GM21786 (cell line): ENCODE results near the gene HIGD1A.

ENCODE experiments used
- ATAC-seq: cut with Tn5 transposase; IDR thresholded peaks from one replicate; pipeline ENCODE4 v1.9.1; 2021; ENCODE audit not compliant: unreplicated experiment

The HIGD1A gene

DNA sequence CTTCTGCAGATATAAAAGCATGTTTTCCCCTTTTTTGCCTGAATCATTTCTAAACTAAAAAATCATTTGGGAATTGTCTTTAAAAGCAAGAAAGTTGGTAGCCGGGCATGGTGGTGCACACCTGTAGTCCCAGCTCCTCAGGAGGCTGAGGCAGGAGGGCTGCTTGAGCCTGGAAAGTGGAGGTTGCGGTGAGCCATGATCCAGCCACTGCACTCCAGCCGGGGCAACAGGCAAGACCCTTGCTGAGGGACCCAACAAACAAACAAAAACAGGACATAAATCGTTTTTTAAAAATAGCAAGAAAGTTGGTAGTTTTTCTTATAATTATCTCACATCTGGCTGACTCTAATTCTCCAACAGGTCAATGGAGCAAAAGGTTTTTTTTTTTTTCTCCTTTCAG lies 2.5 kb downstream of the HIGD1A start:
- no peak for ATAC-seq

DNA sequence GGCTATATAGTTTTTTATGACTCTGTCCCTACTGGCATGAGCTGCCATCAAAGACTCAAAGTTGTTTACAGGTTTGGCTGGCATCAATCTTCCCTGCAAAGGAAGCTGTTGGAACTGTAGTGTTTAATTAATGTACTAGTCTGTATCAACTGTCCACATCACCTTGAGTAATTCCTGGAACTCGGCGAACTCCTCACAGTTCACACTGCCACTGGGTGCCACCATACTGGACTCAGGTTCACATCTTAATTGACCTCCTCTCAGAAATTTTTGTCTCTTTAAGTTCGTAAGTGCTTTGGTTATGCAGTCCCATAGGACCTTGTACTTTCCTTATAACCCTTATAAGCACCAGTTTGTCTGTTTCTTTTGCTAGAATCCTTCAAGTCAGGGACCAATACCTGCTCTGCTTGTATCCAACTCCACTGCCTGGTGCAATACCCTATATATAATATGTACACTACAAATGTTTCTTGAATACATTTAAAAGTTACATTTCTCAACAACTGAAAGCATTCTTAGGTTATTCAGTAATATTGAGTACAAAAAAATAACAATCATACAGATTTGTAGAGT lies 3.2 kb downstream of the HIGD1A start:
- ATAC-seq, result no peak

DNA sequence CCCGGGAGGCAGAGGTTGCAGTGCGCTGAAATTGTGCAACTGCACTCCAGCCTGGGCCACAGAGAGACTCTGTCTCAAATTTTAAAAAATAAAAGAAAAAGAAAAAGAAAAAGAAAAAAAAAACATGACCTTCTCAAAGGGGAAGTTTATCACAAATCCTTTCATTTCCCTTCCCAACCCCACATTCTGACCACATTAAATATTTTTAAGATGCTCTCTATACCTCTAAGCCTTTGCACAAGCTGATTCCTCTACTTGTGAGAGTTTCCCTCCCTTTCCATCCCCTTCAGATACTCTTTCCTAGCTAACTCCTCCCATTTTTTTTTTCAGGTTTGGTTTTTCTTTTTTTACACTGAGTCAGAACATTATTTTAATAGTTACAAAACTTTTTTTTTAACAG lies 4.0 kb downstream of the HIGD1A start:
- ATAC-seq, result no peak

DNA sequence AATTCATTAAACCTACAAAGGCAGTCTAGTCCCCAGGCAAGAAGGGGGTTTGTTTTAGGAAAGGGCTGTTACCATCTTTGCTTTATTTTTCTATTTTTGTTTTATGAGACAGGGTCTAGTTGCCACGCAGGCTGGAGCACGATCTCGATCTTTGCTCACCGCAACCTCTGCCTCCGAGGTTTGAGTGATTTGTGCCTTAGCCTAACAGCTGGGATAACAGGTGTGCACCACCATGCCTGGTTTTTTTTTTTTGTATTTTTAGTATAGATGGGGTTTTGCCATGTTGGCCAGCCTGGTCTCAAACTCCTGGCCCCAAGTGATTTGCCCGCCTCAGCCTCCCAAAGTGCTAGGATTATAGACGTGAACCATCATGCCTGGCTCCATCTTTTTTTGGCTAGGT lies 4.9 kb downstream of the HIGD1A start:
- ATAC-seq, result no peak

DNA sequence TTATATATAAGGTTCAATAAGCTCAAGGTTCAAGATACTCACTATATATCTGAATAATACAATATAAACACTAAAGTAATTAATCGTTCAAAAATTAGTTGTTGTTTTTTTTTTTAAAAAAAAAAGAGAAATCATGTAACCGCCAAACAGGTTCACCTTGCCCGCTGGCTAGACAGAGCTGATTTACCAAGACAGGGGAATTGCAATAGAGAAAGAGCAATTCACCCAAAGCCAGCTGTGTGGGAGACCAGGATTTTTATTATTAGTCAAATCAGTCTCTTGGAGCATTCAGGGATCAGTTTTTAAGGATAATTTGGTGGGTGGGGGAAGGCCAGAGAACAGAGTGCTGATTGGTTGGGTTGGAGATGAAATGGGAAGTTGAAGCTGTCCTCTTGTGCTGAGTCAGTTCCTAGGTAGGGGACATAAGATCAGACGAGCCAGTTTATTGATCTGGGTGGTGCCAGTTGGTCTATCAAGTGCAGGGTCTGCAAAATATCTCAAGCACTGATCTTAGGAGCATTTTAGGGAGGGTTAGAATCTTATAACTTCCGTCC lies 7.9 kb downstream of the HIGD1A start:
- no peak for ATAC-seq

DNA sequence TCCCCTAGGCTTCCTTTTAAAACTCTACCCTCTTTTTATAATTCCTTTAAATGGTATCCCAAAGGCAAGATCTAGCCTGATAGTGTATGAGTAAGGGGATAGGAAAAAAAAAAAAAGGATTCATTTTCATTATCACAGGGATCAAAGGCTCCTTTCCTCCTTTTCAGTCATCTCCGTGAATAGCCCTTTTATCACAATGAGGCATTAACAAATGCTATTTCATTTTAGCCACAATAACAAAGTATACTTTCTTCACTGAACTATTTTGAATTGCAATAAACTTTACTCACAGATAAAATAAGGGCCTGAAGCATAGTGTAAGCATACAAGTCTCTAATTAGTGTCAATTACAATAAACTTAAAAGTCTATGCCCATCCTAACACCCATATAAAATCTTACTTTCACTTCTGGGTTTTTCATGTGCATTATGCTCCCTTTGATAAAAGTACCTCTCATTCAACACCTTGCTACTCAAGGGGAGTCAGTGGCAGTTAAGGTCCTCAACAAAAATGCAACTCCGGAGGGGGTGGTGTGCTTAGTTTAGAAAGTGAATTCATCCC lies 8.6 kb downstream of the HIGD1A start:
- no peak for ATAC-seq

DNA sequence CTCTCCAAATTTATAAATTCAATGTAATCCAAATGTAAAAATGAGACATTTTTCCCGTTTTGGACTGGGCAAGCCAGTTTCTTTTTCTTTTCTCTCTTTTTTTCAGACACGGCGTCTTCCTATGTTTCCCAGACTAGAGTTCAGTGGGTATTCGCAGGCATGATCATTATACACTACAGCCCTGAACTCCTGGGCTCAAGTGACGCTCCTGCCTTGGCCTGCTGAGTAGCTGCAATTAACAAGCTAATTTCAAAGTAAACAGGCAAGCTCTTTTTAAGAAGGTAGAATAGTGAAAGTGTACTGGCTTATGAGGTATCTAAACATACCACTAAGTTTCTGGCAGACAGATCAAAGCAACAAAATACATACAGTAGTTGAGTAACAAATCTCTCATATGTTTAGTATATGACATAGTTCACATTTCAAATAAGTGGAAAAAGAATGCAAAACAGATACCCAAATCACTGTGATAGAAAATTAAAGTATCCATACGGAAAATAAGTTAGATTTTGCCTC lies 13.5 kb downstream of the HIGD1A start:
- no peak for ATAC-seq

DNA sequence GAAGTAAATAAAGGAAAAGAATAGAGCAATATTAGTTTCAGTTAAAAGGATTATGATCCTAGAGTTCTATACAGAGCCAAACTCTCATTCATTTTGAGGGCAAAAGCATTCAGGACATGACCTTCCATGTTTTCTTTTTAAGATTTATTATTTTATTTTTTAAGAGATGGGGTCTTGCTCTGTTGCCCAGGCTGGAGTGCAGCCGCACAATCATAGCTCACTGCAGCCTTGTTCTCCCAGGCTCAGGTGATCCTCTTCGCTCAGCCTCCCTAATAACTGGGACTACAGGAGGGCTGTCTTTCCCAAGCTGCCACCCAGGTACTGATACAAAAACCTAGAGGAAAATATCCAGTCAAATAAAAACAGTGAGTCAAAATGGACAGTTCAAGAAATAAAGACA lies 17.7 kb downstream of the HIGD1A start:
- ATAC-seq, result no peak

DNA sequence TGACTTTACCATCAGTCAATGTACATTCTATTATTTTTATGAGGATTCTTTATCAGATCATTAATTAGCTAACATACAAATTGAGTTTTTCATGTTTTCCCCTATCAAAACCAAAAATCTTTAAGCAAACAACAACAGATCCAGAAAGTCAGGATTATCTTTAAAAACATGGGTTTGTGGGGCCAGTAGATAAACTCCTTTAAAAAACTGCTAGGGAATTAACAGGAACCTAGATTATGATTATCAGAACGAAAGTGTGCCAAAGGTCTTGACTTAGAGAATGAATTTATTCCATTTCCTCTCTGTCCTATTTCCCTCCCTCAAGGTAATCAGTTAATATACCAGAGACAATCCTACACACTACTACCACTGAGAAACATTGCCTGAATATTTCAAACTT lies 18.1 kb downstream of the HIGD1A start:
- no peak for ATAC-seq

DNA sequence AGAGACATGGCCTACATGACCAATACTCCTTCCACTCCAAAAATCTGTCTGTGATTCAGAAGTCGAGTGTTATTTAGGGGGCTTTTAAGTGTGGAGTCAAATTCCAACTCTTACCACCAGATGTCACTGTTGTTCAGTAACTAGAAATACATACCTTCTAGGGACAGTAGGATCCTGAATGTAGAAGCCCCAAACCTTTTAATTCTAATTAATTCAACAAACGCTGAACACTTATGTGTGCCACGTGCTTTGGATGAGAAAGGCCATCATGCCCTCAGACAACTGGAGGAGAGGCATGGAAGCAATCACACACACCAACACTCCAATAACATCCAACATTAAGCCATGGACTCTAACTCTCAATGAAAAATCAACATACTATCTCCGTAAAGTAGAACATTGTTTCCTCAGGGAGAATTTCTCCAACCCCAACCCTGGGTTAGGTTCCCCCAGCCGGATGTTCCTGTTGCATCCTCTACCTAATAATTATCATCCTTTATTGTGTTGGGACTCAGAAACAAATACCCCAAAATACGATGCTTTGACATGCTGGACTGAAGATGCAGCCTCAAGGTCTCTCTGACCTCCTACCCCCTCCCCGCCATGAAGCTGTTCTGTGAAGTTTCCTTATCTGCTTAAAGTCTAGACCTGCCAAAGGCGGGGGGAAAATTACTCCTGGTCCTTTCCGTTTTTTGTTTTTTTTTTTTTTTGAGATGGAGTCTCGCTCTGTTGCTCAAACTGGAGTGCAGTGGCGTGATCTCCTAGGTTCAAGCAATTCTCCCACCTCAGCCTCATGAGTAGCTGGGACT lies 23.2 kb downstream of the HIGD1A start:
- ATAC-seq, result no peak

DNA sequence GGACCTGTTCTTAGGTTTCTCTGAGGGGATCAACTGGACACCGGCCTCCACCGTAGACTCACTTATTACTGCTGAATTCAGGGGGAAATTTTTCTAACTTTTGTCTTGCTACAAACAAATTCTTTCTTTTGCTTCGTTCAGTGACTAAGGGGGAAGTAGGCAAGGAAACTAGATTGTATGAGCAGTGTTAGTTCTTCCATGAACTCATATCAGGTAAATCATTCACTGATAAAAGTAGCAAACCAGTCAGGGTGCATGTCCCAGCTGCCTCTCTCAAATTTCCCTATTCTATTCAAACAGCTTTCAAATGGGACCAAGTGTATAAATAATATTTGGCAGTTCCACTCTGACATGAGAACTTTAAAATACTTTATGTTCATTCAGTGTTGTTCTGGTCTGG lies 23.9 kb downstream of the HIGD1A start:
- ATAC-seq, result no peak

DNA sequence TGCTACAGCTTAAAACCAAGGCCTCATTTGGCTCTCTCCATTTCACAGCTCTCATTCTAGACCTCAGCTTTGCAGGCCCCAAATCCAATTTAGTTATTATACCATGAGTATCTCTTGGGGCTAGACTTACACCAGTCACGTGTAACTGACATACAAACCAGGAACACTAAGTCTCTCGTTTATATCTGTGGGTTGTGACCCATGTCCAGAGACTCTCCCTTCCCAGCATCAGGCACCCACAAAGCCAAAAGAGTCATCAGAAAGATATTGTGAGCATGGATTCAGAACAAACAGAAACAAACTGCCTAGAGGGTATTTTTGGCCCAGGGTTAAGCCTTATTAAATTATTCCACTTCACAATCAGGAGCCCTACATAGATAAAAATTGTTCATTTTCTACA lies 25.6 kb downstream of the HIGD1A start:
- ATAC-seq, result no peak

DNA sequence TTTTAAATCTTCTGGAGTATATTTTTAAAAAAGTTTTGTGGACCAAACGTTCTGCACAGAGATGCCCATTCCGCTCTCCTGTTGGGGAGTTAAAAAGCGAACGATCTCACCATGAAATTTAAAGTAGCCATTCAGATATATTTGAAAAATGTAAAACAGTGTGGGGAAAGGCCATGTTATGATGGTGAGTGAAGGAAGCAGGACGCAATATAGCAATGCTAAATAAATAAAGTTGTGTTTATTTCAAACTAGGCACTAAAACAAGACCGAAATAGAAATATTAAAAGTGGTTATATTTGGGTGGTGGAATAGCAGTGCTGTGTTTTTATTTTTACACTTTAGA lies 30.9 kb downstream of the HIGD1A start:
- no peak for ATAC-seq

DNA sequence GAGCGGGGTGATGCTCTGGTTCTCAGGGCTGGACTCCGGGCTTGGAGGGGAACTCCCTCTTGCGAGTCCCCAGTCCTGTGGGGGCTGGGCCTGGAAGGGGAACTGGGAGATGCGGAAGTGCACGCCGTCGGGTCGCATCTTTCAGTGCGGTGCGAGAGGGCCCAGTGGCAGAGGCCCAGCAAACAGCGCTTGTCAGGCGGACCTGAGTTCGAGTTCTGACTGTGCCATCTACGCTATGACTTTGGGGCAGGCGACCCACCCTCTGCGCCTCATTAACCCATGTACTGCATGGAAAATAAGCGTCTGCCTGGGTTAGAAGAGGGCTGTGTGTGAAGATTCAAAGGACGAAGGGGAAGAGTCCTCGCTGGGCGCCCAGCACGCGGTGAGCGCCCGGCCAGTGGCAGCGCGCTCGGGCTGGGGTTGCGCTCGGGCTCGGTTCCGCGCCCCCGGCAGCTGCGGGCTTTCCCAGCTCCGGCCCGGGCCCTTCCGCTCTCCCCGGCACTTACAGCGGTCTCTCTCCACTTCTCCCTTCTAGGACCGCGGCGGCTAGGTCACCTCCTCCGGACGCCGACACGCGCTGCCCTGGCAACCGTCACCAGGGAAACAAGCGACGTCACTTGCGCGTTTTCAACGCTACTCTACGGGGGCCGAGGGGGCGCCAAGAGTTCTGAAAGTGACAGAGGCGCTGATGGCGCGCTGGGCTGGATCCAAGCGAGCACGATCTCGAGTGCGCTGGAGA lies 31.5 kb downstream of the HIGD1A start, which contains the start of gene CCDC13:
CCDC13 (minus strand) TSS at position 584 of the 739 bp plus-strand sequence. CDS start 14,908 bp downstream, outside the sequence.
- ATAC-seq, result peak; percentile 98

DNA sequence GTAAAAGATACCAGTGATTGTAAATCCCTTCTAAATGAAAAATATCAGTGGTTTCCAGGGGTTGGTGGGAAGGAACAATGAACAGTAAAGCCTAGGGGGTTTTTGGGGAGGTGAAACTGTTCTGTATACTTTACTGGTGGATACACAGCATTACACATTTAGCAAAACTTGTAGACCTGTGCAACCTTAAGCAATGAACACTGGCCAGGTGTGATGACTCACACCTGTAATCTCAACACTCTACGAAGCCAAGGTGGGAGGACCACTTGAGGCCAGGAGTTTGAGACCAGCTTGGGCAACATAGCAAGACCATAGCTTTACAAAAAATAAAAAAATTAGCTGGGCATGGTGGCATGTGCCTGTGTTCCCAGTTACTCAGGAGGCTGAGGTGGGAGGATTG lies 33.0 kb downstream of the HIGD1A start:
- ATAC-seq, result no peak

DNA sequence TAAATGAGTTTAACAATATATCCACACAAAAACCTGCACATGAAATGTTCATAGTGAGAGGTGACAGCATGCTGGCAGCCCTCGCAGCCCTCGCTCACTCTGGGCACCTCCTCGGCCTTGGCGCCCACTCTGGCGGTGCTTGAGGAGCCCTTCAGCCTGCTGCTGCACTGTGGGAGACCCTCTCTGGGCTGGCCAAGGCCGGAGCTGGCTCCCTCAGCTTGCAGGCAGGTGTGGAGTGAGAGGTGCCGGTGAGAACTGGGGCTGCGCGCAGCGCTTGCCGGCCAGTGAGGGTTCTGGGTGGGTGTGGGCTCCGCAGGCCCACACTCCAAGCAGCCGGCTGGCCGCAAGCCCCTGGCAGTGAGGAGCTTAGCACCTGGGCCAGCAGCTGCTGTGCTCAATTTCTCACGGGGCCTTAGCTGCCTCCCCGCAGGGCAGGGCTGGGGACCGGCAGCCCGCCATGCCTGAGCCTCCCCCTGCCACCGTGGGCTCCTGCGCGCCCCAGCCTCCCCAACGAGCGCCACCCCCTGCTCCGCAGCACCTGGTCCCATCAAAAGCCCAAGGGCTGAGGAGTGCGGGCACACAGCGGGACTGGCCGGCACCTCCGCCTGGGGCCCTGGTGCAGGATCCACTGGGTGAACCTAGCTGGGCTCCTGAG lies 34.7 kb downstream of the HIGD1A start:
- ATAC-seq, result no peak

DNA sequence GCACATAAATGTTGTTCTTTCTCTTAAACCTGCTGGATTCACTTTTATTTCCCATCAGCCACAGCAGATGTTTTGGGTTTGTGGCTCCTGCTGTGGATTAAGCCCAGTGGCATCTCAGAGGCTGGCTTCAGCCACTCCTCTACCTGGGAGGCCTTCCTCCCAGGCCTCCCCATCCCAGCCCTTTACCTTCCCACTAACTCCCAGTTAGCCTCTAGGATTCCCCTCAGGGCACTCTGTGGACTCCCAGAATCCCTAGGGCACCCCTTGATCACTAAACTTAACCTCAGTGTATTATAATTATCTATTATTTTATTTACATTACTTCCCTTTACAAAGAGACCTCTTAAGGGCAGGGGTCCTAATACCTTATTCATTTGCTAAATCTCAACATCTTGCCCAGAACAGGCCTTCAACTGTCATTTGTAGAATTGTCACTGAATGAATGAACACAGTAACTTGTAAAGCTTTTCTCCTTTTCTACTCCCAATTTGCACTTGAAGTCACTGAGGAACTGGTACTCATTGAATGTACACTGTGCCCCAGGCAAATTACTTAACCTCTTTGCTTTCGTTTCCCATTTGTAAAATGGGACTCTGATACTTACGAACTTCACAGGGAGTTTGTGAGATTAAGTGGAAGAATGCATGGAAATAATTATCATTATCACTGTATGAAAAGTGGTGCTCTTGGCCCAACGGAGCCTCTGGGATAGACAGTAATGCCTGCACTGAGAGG lies 39.6 kb downstream of the HIGD1A start:
- no peak for ATAC-seq

DNA sequence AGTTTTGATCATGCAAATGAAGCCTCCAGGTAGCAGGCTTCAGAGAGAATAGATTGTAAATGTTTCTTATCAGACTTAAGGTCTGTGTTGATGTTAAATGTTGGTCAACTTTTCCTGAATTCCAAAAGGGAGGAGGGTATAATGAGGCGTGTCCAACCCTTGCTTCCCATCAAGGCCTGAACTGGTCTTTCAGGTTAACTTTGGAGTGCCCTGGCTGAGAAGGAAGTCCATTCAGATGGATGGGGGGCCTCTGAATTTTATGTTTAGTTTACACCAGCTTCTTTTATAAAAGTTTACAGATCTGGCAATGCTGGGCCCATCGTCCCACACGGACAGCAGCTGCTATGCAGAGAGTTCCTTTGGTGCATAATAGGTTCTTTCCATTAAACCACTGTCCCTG lies 40.2 kb downstream of the HIGD1A start:
- no peak for ATAC-seq

DNA sequence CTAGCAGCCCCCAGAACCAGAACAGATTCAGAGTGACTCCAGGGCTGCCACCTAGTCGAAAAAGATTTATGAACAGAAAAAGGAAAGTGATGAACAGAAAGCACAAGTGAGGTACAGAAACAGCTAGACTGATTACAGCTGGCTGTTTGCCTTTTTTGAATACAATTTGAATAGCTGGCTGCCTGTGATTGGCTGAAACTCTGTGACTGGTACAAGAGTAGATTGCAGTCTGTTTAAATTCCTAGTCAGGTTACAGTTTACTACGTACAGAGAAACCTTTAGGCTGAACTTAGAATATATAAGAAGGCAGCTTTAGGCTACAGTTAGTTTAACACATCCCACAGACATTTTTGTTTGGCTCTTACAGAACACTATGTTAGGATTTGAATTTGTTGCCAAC lies 41.3 kb downstream of the HIGD1A start:
- ATAC-seq, result no peak

DNA sequence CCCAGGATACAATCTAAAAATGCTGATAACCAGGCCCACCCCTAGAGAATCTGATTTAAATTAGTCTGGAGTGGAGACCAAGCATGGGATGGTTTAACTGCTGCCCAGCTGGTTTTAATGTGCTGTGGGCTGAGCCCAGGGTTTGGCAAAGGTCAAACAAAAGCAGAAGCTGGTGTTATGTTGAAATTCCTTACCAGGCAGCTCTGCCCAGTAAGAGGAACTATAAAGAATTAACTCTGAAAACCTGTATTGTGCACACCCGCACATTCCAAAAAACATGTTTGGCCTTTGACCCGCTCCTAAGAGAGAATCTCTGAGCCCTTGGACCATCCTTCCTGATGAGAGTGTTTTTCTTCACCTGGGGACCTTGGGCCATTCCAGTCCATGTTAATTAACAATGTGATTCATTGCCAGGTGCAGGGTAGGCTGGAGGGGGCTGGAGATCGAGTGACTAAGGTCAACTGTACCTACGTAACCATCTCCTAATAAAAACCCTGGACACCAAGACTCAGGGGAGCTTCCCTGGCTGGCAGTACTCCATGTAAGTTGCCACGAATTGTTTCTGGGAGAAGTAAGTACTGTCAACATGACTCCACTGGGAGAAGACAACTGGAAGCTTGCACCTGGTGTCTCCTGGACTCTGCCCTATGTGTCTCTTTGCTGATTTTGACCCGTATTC lies 42.1 kb downstream of the HIGD1A start:
- ATAC-seq, result no peak
